DOHH2 (cell line): ENCODE measurements around the gene GPR85.

Experiments
- H3F3A ChIP-seq: fragments of 200-600 bp; sonication (generic), shearing (Covaris generic); 2 replicates; pipeline ENCODE4 v1.6.0; 2016; ENCODE audit warnings: antibody characterized with exemption, mild to moderate bottlenecking; ENCODE audit not compliant: control insufficient read depth, insufficient read depth
- H3K27ac ChIP-seq: fragments of 200-600 bp; sonication (generic); 2 replicates; pipeline ENCODE4 v1.5.1; 2014; ENCODE audit warnings: low read depth, mild to moderate bottlenecking, low read length, moderate library complexity
- H3K27me3 ChIP-seq: fragments of 200-600 bp; sonication (generic); 2 replicates; pipeline ENCODE4 v1.6.1; 2014; ENCODE audit warnings: mild to moderate bottlenecking, low read length, mixed read lengths; ENCODE audit not compliant: control insufficient read depth
- H3K36me3 ChIP-seq: fragments of 200-600 bp; sonication (generic); 2 replicates; pipeline ENCODE4 v1.6.1; 2014; ENCODE audit warnings: mild to moderate bottlenecking, low read length, moderate library complexity, mixed read lengths; ENCODE audit not compliant: control insufficient read depth
- H3K4me1 ChIP-seq: fragments of 200-600 bp; sonication (generic); 2 replicates; pipeline ENCODE4 v1.6.1; 2014; ENCODE audit warnings: mild to moderate bottlenecking, low read length, mixed read lengths; ENCODE audit not compliant: control insufficient read depth
- H3K4me2 ChIP-seq: fragments of 200-600 bp; sonication (generic); 2 replicates; pipeline ENCODE4 v1.6.0; 2014; ENCODE audit warnings: mild to moderate bottlenecking, low read length, moderate library complexity
- H3K4me3 ChIP-seq: fragments of 200-600 bp; sonication (generic); 2 replicates; pipeline ENCODE4 v1.5.1; 2014; ENCODE audit warnings: mild to moderate bottlenecking, low read length, mixed read lengths
- H3K79me2 ChIP-seq: fragments of 200-600 bp; sonication (generic); 2 replicates; pipeline ENCODE4 v1.6.1; 2014; ENCODE audit warnings: mild to moderate bottlenecking, low read length, mixed read lengths; ENCODE audit not compliant: control insufficient read depth
- H3K9me2 ChIP-seq: fragments of 200-600 bp; sonication (generic); replicated peaks from 2 replicates; pipeline ENCODE4 v1.6.1; 2014; ENCODE audit warnings: mild to moderate bottlenecking, low read length, mixed read lengths; ENCODE audit not compliant: control insufficient read depth
- H3K9me3 ChIP-seq: fragments of 200-600 bp; sonication (generic); 2 replicates; pipeline ENCODE4 v1.6.1; 2014; ENCODE audit warnings: antibody characterized with exemption, low read length, mixed read lengths; ENCODE audit not compliant: control insufficient read depth, insufficient read depth
- H4K20me1 ChIP-seq: fragments of 200-600 bp; sonication (generic); 2 replicates; pipeline ENCODE4 v1.6.0; 2014; ENCODE audit warnings: low read depth, mild to moderate bottlenecking, antibody characterized with exemption, low read length, moderate library complexity; ENCODE audit not compliant: control insufficient read depth, insufficient read depth
- CTCF ChIP-seq: fragments of 200-600 bp; sonication (generic); IDR thresholded peaks from one replicate; pipeline ENCODE4 v1.5.1; 2014; ENCODE audit warnings: antibody characterized with exemption, mild to moderate bottlenecking, low read depth, low read length; ENCODE audit not compliant: poor library complexity, severe bottlenecking
- EZH2phosphoT487 ChIP-seq: fragments of 200-600 bp; sonication (generic); IDR thresholded peaks from 2 replicates; pipeline ENCODE4 v1.6.1; 2017; ENCODE audit warnings: borderline replicate concordance, mild to moderate bottlenecking, antibody characterized with exemption, low read length, moderate library complexity, mixed read lengths

The GPR85 gene

DNA sequence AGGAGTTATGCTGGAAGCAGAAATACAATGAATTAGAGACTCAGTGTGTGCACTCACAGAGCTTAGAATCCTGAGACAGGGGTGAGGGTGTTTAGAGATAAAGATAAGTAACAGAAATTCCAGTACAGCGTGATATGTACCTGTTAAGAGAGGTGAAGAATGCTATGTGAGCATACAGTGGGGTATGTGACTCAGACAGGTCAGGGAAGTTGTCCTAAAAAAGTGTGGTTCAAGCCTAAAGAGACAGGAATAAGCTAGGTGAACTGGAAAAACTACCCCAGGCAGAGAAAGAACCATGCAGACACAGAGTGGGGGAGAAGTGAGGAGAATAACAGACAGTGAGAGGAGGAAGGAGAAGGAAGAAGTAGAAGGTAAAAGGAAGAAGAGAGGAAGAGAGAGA is 23.1 kb upstream of the GPR85 start:
- no peak for TF ChIP-seq EZH2phosphoT487
- Histone ChIP-seq H3K27ac (no peak overlapping the region), H3K9me2 (no peaks in the 10 kb centered on the region), H3K79me2 (no peaks in the 10 kb centered on the region), H3F3A (no peaks in the 10 kb centered on the region), H3K4me3 (no peak overlapping the region), H3K4me2 (no peak overlapping the region), H3K4me1 (no peaks in the 10 kb centered on the region), H3K9me3 (no peaks in the 10 kb centered on the region), H3K27me3 (no peaks in the 10 kb centered on the region), H3K36me3 (no peaks in the 10 kb centered on the region; the same call in 1 of the 2 replicates), H4K20me1 (no peaks in the 10 kb centered on the region)

GRCh38 chr7:113100121-113100603 is 13.5 kb upstream of the GPR85 start:
- no peak overlapping the region for H3K4me3 ChIP-seq
- H3K4me1 ChIP-seq: no peaks in the 10 kb centered on the region
- H3F3A ChIP-seq: no peaks in the 10 kb centered on the region
- H3K9me3 ChIP-seq: no peaks in the 10 kb centered on the region
- H3K9me2 ChIP-seq: no peaks in the 10 kb centered on the region
- H3K79me2 ChIP-seq: no peaks in the 10 kb centered on the region
- H3K36me3 ChIP-seq: no peaks in the 10 kb centered on the region
- TF ChIP-seq EZH2phosphoT487 (no peak), CTCF (no peak)
- no peak overlapping the region for H3K4me2 ChIP-seq
- H4K20me1 ChIP-seq: no peaks in the 10 kb centered on the region
- no peak overlapping the region for H3K27ac ChIP-seq
- no peaks in the 10 kb centered on the region for H3K27me3 ChIP-seq

DNA sequence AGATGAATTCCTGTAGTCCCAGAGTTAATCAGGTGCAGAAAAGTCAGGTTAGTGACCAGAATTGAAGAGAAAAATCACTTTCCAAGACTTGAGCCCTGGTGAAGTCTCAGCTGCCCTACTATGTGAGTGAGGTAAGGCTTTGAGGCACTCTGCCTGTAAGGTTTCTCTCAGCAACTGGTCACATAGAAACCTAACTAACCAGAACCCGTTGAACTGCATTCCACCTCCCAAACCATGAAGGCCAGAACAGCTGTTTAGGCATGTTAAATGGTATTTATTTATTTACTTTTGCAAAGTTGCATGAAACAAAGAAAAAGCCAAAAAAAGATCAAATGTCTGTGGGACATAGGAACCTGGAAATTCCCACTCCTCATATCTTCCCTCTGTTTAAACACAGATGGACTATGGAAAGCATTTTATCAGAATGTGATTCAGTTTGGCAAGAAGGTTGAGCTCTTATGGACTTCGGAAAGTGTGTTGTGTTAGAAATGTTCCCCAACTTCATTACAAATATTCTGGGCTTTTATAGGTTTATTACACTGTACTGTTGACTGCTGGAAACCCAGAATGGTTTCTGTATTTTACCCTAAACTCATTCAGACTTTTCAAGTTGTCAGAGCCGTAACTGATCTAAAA is 12.8 kb upstream of the GPR85 start:
- TF ChIP-seq CTCF (no peak), EZH2phosphoT487 (no peak)
- Histone ChIP-seq H3K4me2 (no peak overlapping the region), H4K20me1 (no peaks in the 10 kb centered on the region), H3K4me3 (no peak overlapping the region), H3K9me2 (no peaks in the 10 kb centered on the region), H3K79me2 (no peaks in the 10 kb centered on the region), H3K4me1 (no peaks in the 10 kb centered on the region), H3K9me3 (no peaks in the 10 kb centered on the region), H3K27ac (no peak overlapping the region), H3K27me3 (no peaks in the 10 kb centered on the region), H3F3A (no peaks in the 10 kb centered on the region), H3K36me3 (no peaks in the 10 kb centered on the region)

DNA sequence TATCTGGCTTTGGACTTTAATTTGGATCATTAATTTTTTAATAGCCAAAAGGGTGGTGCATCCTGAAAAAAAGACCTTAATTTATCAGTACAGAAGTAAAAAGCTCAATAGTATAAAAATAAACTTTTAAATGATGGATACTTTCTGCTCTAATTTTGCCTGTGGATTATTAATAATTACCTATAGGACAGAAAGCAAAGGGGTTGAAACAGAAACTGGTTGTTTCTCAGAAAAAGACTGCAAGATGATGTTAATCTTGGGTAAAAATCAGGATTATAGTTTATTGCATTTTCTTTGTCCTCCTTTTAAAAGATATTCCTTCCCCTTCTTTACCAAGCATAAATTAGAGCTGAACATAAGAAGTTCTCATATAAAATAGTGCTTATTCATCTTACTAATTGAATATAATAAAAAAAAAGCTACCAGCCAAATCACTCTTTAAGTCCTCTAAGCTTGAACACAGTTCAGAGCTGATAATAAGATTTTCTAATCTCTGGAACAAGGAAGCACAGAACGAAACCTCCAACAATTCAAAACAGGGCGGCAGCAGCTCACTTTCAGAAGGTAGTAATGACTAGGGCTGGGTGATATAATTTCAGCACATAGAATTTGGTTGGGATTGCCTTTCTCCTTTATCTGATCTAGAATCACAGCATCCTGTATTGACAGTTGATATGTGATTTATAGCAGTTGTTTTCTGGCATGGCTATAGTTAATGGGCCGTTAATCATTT is 8.1 kb upstream of the GPR85 start:
- no peaks in the 10 kb centered on the region for H3K9me3 ChIP-seq
- H3K79me2 ChIP-seq: no peaks in the 10 kb centered on the region
- no peaks in the 10 kb centered on the region for H3F3A ChIP-seq
- no peak overlapping the region for H3K4me2 ChIP-seq
- H3K27me3 ChIP-seq: no peaks in the 10 kb centered on the region
- H4K20me1 ChIP-seq: no peaks in the 10 kb centered on the region
- H3K27ac ChIP-seq: no peak overlapping the region
- TF ChIP-seq CTCF (no peak), EZH2phosphoT487 (no peak)
- no peaks in the 10 kb centered on the region for H3K9me2 ChIP-seq
- no peaks in the 10 kb centered on the region for H3K4me1 ChIP-seq
- H3K4me3 ChIP-seq: no peak overlapping the region
- H3K36me3 ChIP-seq: no peaks in the 10 kb centered on the region
